SK-N-SH (cell line): ENCODE measurements around the gene KIF19. TPM values are rescaled to one million over a fixed set of nuclear protein-coding genes. Genes with fewer than 3 reads are reported as not detected.

Experiments
- CTCF ChIA-PET: fragments of 300-600, 350-600 bp; formaldehyde crosslinking; extraction: SDS; loops from one replicate; lab custom pipeline; 2021; lab: Yijun Ruan, JAX
- POLR2A ChIA-PET: fragments of 350-600 bp; sonication (Branson Sonifier 250); formaldehyde crosslinking; extraction: SDS; loops from one replicate; lab custom pipeline; 2020; ENCODE audit warnings: antibody characterized with exemption, inconsistent platforms; lab: Yijun Ruan, JAX
- DNase-seq: peaks from one replicate; pipeline ENCODE4 v3.0.0; 2012
- H2AFZ ChIP-seq: fragments of 200-600 bp; sonication (generic); 2 replicates; pipeline ENCODE4 v1.8.1; 2016; ENCODE audit warnings: antibody characterized with exemption, mild to moderate bottlenecking, low read depth
- H3F3A ChIP-seq: fragments of 200-600 bp; sonication (generic); replicated peaks from 2 replicates; pipeline ENCODE3; 2016; ENCODE audit warnings: antibody characterized with exemption, mild to moderate bottlenecking; ENCODE audit not compliant: insufficient read depth
- H3K27ac ChIP-seq, 2 experiments: fragments of 200-500 bp in 1 of 2; fragments of 200-600 bp in 1 of 2; sonication (Bioruptor generic) in 1 of 2; sonication (generic), shearing (Covaris generic) in 1 of 2; 2 replicates each; pipeline versions ENCODE4 v1.5.1 to v1.6.1; 2014 to 2016; ENCODE audit warnings: low read depth in 2 of 2, inconsistent platforms in 1 of 2, low read length in 1 of 2, mild to moderate bottlenecking in 1 of 2, mixed read lengths in 1 of 2
- H3K27me3 ChIP-seq: fragments of 200-600 bp; sonication (generic), shearing (Covaris generic); 2 replicates; pipeline ENCODE4 v1.6.1; 2016; ENCODE audit warnings: mixed run types; ENCODE audit not compliant: insufficient read depth
- H3K36me3 ChIP-seq, 2 experiments: fragments of 200-500 bp in 1 of 2; fragments of 200-600 bp in 1 of 2; sonication (Bioruptor generic) in 1 of 2; sonication (generic) in 1 of 2; replicated peaks in 1 of 2; 2 replicates each; pipeline versions ENCODE3 to v1.5.1; 2014 to 2016; ENCODE audit warnings: low read length in 1 of 2, mild to moderate bottlenecking in 1 of 2; ENCODE audit not compliant: insufficient read depth in 2 of 2, control insufficient read depth in 1 of 2
- H3K4me1 ChIP-seq, 2 experiments: fragments of 200-500 bp in 1 of 2; fragments of 200-600 bp in 1 of 2; sonication (Bioruptor generic) in 1 of 2; sonication (generic), shearing (Covaris generic) in 1 of 2; 2 replicates each; pipeline versions ENCODE4 v1.5.1 to v1.6.1; 2014 to 2016; ENCODE audit warnings: low read depth in 1 of 2, low read length in 1 of 2, mixed run types in 1 of 2; ENCODE audit not compliant: insufficient read depth in 2 of 2, control insufficient read depth in 1 of 2
- H3K4me2 ChIP-seq: fragments of 200-600 bp; sonication (generic), shearing (Covaris generic); 2 replicates; pipeline ENCODE4 v1.6.1; 2017; ENCODE audit warnings: mixed run types
- H3K4me3 ChIP-seq, 2 experiments: fragments of 200-500 bp in 1 of 2; fragments of 200-600 bp in 1 of 2; sonication (Bioruptor generic) in 1 of 2; sonication (generic), shearing (Covaris generic) in 1 of 2; 2 replicates each; pipeline versions ENCODE4 v1.5.1 to v1.8.1; 2014 to 2016; ENCODE audit warnings: low read depth in 2 of 2, inconsistent platforms in 1 of 2, low read length in 1 of 2, mild to moderate bottlenecking in 1 of 2, mixed read lengths in 1 of 2, moderate library complexity in 1 of 2
- H3K79me2 ChIP-seq: fragments of 200-600 bp; sonication (generic); 2 replicates; pipeline ENCODE4 v1.8.1; 2017; ENCODE audit warnings: mild to moderate bottlenecking; ENCODE audit not compliant: insufficient read depth
- H3K9ac ChIP-seq: fragments of 200-600 bp; sonication (generic); 2 replicates; pipeline ENCODE4 v1.6.1; 2017; ENCODE audit warnings: mixed run types
- H3K9me2 ChIP-seq: fragments of 200-600 bp; sonication (generic); 2 replicates; pipeline ENCODE4 v1.6.1; 2017; ENCODE audit warnings: mixed run types
- H3K9me3 ChIP-seq: fragments of 200-600 bp; sonication (generic); 2 replicates; pipeline ENCODE4 v1.6.1; 2017; ENCODE audit warnings: mixed run types, mild to moderate bottlenecking, moderate library complexity
- H4K20me1 ChIP-seq: fragments of 200-600 bp; sonication (generic); 2 replicates; pipeline ENCODE4 v1.6.1; 2017; ENCODE audit warnings: mild to moderate bottlenecking, mixed run types; ENCODE audit not compliant: insufficient read depth
- EP300 ChIP-seq, 2 experiments: IDR thresholded peaks; 2 replicates each; pipeline versions ENCODE4 v1.4.0 to v1.6.1; 2012; ENCODE audit warnings: borderline replicate concordance in 1 of 2, low read depth in 1 of 2, low read length in 1 of 2
- EZH2phosphoT487 ChIP-seq: fragments of 200-600 bp; sonication (generic); IDR thresholded peaks from 2 replicates; pipeline ENCODE4 v1.6.1; 2017; ENCODE audit warnings: low read depth, mixed run types, mild to moderate bottlenecking, antibody characterized with exemption, moderate library complexity, borderline replicate concordance
- GABPA ChIP-seq: IDR thresholded peaks from 2 replicates; pipeline ENCODE4 v1.4.0; 2012; ENCODE audit warnings: low read depth, mild to moderate bottlenecking
- JUND ChIP-seq: IDR thresholded peaks from 2 replicates; pipeline ENCODE4 v1.4.0; 2012
- NRF1 ChIP-seq: IDR thresholded peaks from 2 replicates; pipeline ENCODE4 v1.6.1; 2012; ENCODE audit warnings: low read depth, mild to moderate bottlenecking, low read length
- PBX3 ChIP-seq: IDR thresholded peaks from 2 replicates; pipeline ENCODE4; 2012
- POLR2AphosphoS5 ChIP-seq: IDR thresholded peaks from 2 replicates; pipeline ENCODE4 v1.6.1; 2012; ENCODE audit warnings: low read depth, low read length
- RCOR1 ChIP-seq: fragments of 150-350 bp; IDR thresholded peaks from 2 replicates; pipeline ENCODE4 v1.6.1; 2017; ENCODE audit warnings: antibody characterized with exemption, low read length
- REST ChIP-seq: IDR thresholded peaks from 2 replicates; pipeline ENCODE4 v1.6.1; 2012; ENCODE audit warnings: mild to moderate bottlenecking, low read depth, low read length, moderate library complexity
- RFX5 ChIP-seq: IDR thresholded peaks from 2 replicates; pipeline ENCODE4 v1.6.1; 2012; ENCODE audit warnings: mild to moderate bottlenecking, improper control_type of control experiment, low read length
- SMC3 ChIP-seq: IDR thresholded peaks from 2 replicates; pipeline ENCODE4 v1.6.1; 2012; ENCODE audit warnings: low read depth, low read length, improper control_type of control experiment
- TAF1 ChIP-seq: IDR thresholded peaks from 2 replicates; pipeline ENCODE4 v1.6.1; 2012; ENCODE audit warnings: low read depth, mild to moderate bottlenecking, low read length, moderate library complexity, borderline replicate concordance
- TCF12 ChIP-seq: IDR thresholded peaks from 2 replicates; pipeline ENCODE4 v1.4.0; 2012
- USF2 ChIP-seq: fragments of 150-350 bp; IDR thresholded peaks from 2 replicates; pipeline ENCODE4 v1.6.1; 2017; ENCODE audit warnings: antibody characterized with exemption, low read length, low read depth, borderline replicate concordance
- WGBS: methylation state at CpG from one replicate; pipeline ENCODE4 v1.1.6; 2017; ENCODE audit warnings: low lambda C conversion rate; 5-methylcytosine and 5-hydroxymethylcytosine counted together
- polyA plus RNA-seq, 3 experiments: library from polyadenylated mRNA; depleted of rRNA; stranded (reverse); fragments of >200 nt; gene quantifications; 2 replicates each; pipeline ENCODE4 v1.2.3, GENCODE V29; 2012
- TF ChIP-seq, protein P1 (sequence below): IDR thresholded peaks from 2 replicates; pipeline ENCODE4 v1.4.0; 2012; ENCODE audit warnings: low read depth, borderline replicate concordance

The KIF19 gene
- polyA plus RNA-seq, 1 of the 3 experiments (the other 2 are of a cell fraction) = not detected

- 64% methylated on average over 9 of the region's 9 CpGs for WGBS
- Histone ChIP-seq H3K36me3 (no peaks in the 10 kb centered on the region), H3K27ac (no peak overlapping the region), H3K9me2 (no peaks in the 10 kb centered on the region), H3K9ac (no peak overlapping the region), H3F3A (no peaks in the 10 kb centered on the region), H3K4me2 (no peak overlapping the region), H3K9me3 (no peaks in the 10 kb centered on the region), H3K4me1 (peaks cover 0 to 5% of the 10 kb centered on the region in 2 experiments; a peak in 1 of 4 replicates), H2AFZ (no peak overlapping the region), H3K27me3 (no peaks in the 10 kb centered on the region), H4K20me1 (no peaks in the 10 kb centered on the region), H3K79me2 (no peaks in the 10 kb centered on the region), H3K4me3 (no peak overlapping the region)
- ChIA-PET CTCF (interaction anchor here (1.3 to 2.0 kb wide), 2 partner anchors 20 to 111 kb away, joined by 3 to 6 read pairs; no protein-coding TSS in a partner anchor), POLR2A (no interaction called here)
- TF ChIP-seq TCF12 (no peak), GABPA (no peak), EZH2phosphoT487 (no peak), PBX3 (no peak), TAF1 (no peak)
- TF ChIP-seq, protein P1, sequence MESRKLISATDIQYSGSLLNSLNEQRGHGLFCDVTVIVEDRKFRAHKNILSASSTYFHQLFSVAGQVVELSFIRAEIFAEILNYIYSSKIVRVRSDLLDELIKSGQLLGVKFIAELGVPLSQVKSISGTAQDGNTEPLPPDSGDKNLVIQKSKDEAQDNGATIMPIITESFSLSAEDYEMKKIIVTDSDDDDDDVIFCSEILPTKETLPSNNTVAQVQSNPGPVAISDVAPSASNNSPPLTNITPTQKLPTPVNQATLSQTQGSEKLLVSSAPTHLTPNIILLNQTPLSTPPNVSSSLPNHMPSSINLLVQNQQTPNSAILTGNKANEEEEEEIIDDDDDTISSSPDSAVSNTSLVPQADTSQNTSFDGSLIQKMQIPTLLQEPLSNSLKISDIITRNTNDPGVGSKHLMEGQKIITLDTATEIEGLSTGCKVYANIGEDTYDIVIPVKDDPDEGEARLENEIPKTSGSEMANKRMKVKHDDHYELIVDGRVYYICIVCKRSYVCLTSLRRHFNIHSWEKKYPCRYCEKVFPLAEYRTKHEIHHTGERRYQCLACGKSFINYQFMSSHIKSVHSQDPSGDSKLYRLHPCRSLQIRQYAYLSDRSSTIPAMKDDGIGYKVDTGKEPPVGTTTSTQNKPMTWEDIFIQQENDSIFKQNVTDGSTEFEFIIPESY = no peak
- DNase-seq = no peak
These were observed 46.4 kb downstream of the KIF19 start for GRCh38 chr17:74372426-74372825.

GRCh38 chr17:74373838-74374606 is 48.0 kb downstream of the KIF19 start:
- H3K79me2 ChIP-seq = no peaks in the 10 kb centered on the region
- no peaks in the 10 kb centered on the region for H3K36me3 ChIP-seq
- ChIA-PET CTCF (interaction anchor here (0.6 to 2.0 kb wide), 12 partner anchors 11 to 159 kb away, joined by 3 to 9 read pairs (median 3); partner anchors contain the start of gene BTBD17), POLR2A (interaction anchor here (0.6 kb wide), 1 partner anchor 67 kb away, joined by 3 read pairs; no protein-coding TSS in a partner anchor)
- H3F3A ChIP-seq = no peaks in the 10 kb centered on the region
- H3K9me3 ChIP-seq = no peaks in the 10 kb centered on the region
- H3K4me3 ChIP-seq = no peak overlapping the region
- H3K27ac ChIP-seq = no peak overlapping the region
- H3K27me3 ChIP-seq = no peaks in the 10 kb centered on the region
- 47% methylated on average over 15 of the region's 15 CpGs for WGBS
- H3K4me2 ChIP-seq = no peak overlapping the region
- H4K20me1 ChIP-seq = no peaks in the 10 kb centered on the region
- no peaks in the 10 kb centered on the region for H3K4me1 ChIP-seq
- H3K9me2 ChIP-seq = no peaks in the 10 kb centered on the region
- no peak for DNase-seq
- no peak overlapping the region for H3K9ac ChIP-seq
- H2AFZ ChIP-seq = no peak overlapping the region
- TF ChIP-seq TCF12 (no peak), RFX5 (no peak), USF2 (no peak), TAF1 (no peak), SMC3 (no peak), REST (no peak), RCOR1 (no peak), EP300 (IDR thresholded peaks at IDR 0.05; ENCODE audit: borderline replicate concordance in 1 of 2, low read depth in 1 of 2, low read length in 1 of 2) (no peak), JUND (no peak), NRF1 (no peak), POLR2AphosphoS5 (no peak), EZH2phosphoT487 (no peak)
- TF ChIP-seq, protein P1 = no peak
